HG02885 (cell line): ENCODE results near the gene CD46.
"Not testable (repeated sequence)": the region's sequence is repeated elsewhere in the genome, so short reads cannot be mapped to it uniquely, and the experiment has no call there.

Source experiments
- ATAC-seq: cut with Tn5 transposase; IDR thresholded peaks from one replicate; pipeline ENCODE4 v1.9.1; 2021; ENCODE audit warnings: mild to moderate bottlenecking; ENCODE audit not compliant: unreplicated experiment, poor library complexity

CD46 gene

DNA sequence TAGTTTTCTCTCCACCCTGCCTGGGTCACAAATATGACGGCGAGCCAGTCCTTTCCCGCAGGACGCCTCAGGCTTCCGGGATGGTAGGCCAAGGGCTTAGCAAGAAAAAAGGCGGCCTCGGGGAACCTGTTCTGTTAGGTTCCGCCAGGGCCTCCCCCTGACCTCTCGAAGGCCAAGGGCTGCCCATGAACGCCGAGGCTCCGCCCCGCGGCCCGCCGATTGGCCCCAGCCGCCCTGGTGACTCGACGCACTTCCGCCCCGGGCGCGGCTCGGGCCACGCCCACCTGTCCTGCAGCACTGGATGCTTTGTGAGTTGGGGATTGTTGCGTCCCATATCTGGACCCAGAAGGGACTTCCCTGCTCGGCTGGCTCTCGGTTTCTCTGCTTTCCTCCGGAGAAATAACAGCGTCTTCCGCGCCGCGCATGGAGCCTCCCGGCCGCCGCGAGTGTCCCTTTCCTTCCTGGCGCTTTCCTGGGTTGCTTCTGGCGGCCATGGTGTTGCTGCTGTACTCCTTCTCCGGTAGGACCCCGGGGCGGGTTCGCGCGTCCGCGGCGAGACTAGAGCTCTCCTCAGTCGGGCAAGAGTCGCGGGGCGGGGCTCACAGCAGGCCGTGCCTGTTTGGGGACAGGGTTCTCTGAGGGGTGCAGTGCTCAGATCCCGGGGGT lies at the start of gene CD46:
Gene CD46, plus strand, starts transcription at position 265 of the 666 bp plus-strand sequence. Its CDS starts 159 bp downstream, at position 424.
- peak; percentile 95 for ATAC-seq

DNA sequence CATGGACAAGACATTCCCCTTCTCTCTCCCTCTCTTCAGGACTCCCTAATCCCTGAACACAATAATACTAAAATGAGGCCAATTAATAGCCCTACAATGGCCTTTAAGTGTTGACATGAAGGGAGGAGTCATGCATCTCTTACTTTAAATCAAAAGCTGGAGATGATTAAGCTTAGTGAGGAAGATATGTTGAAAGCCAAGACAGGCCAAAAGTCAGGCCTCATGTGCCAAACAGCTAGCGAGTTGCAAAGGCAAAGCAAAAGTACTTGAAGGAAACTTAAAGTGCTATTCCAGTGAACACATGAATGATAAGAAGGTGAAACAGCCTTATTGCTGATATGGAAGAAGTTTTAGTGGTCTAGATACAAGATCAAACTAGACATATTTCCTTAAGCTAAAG lies 49.5 kb upstream of the CD46 start:
- ATAC-seq, result no peak

DNA sequence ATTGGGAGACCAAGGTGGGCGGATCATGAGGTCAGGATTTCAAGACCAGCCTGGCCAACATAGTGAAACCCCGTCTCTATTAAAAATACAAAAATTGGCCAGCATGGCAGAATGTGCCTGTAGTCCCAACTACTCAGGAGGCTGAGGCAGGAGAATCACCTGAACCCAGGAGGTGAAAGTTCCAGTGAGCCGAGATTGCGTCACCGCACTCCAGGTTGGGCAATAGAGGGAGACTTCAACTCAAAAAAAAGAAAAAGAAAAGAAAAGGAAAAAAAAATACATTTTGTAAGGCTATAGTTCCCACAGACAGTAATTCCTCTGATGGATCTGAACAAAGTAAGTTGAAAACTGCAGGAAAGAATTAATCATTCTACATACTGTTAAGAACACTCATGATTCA lies 48.1 kb upstream of the CD46 start:
- ATAC-seq, result no peak

DNA sequence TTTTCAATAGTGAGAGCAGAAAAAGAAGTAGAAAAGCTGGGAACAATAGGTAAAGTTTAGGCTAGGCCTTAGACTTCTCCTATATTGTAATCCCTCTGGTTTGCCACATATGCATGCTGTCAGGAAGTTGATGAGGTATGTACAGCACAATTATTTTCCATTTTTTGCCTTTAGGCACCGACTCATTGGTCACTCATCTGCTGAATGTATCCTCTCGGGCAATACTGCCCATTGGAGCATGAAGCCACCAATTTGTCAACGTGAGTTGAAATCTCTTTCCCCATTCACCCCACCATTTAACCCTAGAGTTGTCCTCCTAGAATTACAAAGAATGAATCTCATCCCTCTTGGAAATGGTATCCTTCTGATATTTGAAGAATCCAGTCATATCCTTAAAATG lies 43.9 kb upstream of the CD46 start:
- ATAC-seq, result not testable (repeated sequence)

DNA sequence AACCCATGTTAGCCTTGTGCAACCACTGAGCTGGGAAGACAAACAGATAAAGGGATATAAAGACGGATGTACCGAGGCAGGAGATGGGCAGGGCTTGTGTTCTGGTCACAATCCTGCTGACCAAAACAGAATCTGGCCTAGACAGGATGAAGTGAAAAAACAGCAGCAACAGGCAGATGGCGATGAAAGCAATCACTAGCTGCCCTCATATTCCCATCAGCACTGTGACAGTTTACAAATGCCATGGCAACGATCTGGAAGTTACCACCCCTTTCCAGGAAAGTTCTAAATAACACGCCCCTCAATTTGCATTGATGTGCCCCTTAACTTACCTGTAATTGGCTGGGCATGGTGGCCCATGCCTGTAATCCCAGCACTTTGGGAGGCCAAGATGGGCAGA lies 40.6 kb upstream of the CD46 start:
- ATAC-seq, result no peak

DNA sequence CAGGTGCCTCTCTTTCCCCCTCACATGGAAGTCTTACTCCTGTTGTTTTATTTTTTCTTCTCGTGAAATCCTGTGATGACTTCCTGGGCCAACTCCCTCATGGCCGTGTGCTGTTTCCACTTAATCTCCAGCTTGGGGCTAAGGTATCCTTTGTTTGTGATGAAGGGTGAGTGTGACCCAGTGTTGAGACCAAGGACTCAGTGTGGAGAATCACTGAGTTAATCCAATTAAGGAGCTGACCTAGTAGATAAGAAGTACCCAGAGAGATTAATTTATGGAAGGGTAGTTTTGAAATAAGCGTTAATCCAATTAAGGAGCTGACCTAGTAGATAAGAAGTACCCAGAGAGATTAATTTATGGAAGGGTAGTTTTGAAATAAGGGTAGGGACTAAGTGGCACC lies 39.2 kb upstream of the CD46 start:
- not testable (repeated sequence) for ATAC-seq

DNA sequence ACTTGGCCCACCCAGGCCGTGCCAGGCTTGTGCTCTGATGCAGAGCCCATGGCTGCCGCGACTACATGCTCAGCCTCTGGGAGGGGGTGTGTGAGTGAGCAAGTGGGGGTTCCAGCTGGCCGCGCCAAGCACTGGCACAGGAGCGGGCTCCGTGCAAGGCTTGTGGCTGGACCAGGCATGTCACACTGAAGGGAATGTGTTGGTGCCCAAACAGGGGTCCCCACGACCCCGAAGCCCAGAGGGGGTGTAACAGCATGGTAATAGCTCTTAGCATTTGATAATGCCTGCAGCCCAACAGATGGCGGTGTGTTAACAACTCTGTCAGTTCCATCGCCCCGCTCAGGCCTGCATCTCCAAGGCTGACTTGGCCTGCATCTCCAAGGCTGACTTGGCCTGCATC lies 38.3 kb upstream of the CD46 start:
- no peak for ATAC-seq

DNA sequence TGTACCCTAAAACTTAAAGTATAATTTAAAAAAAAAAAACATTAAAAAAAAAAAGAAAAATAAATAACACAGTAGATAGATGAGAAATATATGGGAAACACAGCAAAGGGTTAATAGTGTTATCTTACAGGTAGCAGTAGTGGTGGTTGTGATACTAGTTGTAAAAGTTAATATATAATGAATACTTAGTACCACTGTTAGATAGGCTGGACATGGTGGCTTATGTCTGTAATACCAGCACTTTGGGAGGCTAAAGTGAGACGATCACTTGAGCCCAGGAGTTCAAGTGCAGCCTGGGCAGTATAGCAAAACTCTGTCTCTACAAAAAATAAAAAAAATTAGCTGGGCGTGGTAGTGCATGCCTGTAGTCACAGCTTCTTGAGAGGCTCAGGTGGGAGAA lies 32.6 kb upstream of the CD46 start:
- no peak for ATAC-seq

DNA sequence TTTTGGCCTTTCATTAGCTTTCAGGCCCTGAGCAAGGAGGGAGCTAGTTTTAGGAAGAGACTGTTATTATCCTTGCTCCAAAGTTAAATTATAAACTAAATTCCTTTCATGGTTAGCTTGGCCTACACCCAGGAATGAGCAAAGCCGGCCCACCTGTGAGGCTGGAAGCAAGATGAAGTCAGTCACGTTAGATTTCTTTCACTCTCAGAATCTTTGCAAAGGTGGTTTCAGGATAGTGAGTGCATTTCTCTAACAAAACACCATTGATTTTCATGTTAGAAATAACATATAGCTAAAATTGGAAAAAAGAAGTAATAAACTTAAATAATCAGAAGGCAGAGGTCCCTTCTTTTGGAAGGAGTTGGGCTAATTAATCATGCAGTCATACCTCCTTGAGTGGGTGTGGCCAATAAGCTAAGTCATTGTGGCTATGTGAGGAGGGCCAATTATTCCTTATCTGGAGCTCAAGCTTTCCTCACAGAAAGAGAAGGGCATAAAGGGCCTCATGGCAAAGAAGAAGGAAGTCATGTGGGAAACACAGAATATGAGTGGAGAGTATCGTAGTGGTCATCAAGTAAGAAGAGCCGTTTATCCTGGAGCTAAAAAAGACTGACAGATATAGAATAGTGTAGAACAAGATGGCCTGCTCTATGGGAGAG lies 23.5 kb upstream of the CD46 start:
- ATAC-seq, result not testable (repeated sequence)

DNA sequence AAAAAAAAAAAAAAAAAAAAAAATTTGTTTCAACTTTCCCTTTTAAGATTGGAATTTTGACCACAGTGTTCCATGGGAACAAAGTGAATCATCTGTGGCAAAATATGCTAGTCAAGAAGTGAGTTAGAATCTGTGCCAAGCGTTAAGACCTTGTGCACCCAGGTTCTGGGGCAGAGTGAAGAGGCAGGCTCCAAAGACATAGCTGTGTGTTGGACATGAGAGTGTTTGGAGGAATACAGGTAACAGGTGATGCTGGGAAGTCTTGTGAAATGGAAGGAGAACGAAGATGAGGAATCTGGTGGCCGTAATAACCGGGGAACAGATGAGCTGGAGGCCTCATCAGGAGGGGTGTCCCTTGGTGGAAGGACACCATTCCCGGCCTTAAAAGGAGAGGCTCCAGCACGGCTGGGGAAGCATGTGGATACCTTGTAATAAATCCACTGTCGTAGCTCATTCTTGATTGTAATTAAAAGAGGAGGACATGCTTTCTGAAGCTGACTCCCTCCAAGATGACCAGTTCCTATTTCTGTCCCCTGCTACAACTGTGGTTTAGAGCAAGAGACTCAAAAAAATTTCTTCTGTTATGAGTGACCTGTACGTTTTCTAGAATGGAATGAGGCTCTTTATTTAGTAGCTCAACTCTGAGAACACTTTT lies 14.2 kb upstream of the CD46 start:
- ATAC-seq, result not testable (repeated sequence)

DNA sequence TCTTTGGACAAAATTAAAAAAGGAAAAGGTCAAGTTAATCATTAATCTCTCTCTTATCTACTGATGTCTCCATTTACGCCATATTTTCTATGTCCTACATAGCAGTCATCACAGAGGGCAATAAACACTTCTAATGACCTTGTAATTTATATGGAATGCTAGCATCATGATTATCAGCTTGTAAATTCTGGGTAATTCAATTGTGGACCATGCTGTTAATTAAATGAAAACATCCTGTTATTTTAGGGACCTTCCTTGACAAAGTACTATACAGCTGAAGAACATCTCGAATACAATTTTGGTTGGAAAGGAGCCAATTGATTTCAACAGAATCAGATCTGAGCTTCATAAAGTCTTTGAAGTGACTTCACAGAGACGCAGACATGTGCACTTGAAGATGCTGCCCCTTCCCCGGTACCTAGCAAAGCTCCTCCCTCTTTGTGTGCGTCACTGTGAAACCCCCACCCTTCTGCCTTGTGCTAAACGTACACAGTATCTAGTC lies 13.6 kb upstream of the CD46 start:
- ATAC-seq, result not testable (repeated sequence)

DNA sequence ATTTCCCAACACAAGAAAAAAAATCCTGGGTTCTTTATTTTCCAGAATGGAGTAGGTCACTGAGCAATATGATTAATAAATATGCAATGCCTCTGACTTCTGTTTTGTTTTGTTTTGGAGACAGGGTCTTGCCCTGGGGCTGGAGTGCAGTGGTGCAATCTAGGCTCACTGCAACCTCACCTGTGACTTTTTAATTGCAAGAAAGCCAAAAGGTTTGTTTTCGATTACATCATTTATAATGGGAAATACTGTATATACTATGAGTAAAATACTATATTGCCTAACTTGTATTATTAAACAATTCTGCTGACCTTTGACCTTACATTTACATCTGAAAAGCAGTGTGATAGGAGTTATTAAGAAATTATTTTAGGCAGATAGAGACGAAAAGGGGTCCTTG lies 11.6 kb upstream of the CD46 start:
- ATAC-seq, result no peak

DNA sequence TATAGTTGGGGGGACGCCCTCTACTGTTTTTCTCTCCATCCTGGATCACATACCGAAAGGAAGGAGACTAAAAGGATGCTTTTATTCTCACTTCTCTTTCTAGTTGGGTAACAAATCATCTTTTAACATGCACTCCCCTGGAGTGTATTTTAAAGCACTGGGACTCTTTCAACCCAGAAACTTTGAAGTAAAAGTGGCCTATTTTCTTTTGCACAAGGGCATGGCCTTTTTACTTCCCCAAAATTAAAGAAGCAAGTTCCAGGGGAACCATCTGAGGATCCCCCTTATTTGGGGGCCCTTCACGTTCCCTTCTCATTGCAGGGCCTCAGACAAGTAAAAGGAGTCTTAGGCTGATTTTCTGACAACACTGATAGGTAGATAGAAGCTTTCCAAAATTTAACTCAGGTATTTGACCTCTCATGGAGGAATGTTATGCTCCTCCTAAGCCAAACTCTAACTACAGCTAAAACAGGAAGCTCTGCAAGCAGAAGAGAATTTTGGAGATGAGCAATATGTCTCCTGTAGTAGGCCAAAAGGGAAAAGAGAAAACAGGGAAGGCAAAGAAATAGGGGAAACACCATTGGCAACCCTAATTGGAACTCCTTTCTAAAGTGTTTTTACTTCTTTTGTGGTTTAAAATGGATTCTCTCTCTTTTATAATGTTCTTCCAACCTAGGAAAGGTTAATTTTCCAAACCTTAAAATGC lies 8.9 kb upstream of the CD46 start:
- ATAC-seq, result no peak

DNA sequence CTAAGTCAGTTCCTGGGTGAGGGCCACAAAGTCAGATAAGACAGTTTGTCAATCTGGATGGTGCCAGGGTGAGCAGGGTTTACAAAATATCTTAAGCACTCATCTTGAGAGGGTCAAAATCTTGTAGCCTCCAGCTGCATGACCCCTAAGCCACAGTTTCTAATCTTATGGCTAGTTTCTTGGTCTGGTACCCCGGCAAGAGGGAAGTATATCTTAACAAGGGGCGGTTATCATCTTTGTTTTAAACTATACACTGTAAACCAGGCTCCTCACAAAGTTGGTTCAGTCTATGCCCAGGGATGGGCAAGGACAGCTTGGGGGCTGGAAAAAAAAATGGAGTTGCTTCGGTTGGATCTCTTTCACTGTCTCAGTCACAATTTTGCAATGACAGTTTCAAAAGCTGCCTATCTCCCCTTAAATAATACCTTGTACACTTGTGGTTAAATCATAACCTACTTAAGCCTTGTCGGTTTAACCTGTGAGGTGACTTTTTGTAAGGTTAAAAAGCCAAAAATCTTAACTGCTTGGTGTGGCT lies 7.8 kb upstream of the CD46 start:
- no peak for ATAC-seq

DNA sequence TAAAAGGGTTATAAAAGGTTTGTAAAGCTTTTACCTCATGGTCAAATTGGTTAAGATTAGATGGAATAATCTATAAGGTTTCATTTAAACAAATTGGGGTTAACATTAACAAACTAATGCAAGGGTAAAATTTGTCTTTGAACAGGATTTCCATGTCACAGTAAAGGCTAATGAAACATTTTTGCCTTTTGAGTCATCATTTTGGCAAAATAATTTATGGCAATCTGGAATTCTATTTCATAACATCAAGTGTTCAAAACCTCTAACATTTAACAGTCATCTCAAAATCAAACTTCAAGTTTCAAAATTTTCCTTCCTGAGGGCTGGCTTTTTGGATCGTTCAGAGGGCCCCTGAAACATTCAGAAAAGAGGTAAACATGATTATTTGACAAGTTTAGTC lies 6.6 kb upstream of the CD46 start:
- no peak for ATAC-seq

DNA sequence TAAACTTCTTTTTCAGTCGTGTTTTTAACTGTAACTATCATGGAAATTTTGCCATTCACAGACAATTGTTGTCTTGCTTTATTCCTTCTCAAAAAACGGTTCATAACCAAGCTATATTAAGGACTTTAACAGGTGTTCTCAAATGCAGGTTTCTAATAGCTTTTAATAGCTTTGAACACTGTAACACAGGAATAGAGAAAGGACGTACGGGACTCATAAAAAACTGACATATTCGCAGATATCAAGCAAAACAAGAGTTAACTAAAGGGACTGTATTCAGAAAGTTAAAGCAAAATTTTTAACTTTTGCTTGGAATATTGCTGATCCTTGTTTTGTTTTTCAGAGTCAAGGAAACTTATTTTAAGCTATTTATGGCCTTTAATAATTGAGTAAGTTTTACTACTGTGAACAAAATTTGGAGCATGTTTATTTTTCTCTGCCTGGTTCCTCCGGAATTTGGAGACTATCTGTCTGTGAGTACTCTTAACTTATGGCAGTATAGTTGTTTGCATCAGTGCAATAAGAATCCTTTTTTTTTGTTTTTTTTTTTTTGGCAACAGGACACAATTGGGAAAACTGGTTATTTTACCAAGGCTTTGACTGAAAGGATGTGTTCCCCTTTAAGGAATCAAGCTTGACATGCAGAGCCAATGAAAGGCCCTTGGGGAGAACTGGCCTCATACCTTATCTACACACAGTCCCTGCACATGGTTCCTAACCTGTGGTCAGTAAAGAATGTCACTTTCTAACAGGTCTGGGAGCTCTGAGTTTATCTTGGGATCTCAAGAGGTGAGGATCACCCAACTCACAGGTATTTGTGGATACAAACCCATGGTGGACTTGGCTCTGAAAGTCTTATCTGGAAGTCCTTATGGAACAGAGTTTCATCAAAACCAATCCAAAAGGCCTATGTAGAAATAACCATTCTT lies 5.8 kb upstream of the CD46 start:
- no peak for ATAC-seq

DNA sequence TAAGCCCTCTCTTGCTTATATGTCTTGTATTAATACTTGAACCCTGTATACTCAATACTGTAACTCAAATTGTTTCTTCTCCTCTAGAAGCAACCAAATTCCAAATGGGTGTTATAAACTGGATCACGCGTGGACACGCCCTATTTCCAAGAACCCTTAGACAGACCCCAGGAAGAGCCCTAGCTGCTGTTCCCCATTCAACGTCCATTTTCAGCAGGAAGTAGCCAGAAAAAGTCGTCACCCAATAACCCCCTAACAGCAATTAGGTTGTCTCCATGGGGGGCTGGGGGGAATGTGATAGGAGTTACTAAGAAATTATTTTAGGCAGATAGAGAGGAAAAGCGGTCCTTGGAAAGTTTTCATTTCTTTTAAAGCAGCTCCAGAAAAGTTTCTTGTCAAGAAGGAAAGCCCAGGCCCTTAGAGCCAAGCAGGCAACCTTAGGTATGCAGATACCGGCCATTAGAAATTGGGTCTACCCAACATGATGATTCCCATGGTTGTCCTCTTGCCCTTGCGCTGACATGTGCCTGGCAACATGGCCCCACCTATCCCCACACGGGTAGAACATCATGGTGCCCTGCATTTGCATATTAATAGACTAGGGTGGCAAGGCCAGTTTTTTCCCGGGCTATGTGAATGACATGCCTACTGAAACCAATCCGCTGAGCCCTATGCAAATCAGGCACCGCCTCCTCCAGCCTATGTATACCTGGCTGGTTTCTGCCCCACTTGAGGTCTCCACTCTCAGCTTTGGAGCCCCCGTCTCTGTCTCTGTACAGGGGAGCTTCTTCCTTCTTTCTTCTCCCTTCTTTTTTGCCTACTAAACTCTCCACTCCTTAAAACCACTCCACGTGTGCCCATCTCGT lies 4.0 kb upstream of the CD46 start:
- ATAC-seq, result no peak

DNA sequence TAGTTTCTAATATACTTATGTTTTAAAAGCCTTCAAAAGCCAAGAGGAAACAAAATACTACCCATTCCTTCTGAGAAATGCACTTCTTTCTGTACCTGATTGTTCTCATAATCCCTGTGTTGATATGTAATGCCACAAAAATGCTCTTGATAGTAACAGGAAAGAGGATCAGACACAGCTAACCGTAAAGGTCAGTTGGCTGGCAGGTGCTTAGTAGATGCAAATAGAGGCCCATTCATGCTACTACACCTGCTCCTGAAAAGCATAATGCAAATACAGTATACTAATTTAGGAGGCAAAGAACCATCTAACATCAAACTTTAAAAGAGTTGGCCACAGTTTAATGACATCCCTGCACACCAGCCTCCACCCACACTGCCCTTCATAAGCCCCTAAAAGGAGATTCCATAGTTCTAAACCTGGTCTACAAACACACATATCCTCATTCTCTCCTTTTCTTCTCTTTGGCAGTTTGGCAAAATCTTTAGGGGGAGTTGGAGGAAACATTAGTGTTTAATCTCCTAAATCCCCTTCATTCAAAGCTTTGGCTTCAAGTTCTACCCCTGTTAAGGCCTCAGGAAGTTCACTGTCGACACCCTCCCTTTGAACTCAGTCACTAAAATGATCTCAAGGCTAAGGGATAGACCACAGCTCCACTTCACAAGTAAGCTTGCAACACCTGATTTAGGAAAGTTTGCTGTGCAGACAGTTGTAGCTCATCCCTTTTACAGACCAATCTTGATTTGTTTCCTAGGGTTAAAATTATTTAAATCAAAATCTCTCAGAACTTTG lies 2.9 kb upstream of the CD46 start:
- no peak for ATAC-seq
